HG03521 (cell line): ENCODE measurements around the gene SLC19A1.

ENCODE experiments used
- ATAC-seq: cut with Tn5 transposase; IDR thresholded peaks from one replicate; pipeline ENCODE4 v1.9.1; 2021; ENCODE audit warnings: mild to moderate bottlenecking, moderate library complexity; ENCODE audit not compliant: unreplicated experiment

SLC19A1 gene

GRCh38 chr21:45522986-45523385, 19.3 kb downstream of the SLC19A1 start:
- no peak for ATAC-seq

- no peak for ATAC-seq
Measured at GRCh38 chr21:45522381-45522780, 19.9 kb downstream of the SLC19A1 start.

- ATAC-seq: no peak
Measured at GRCh38 chr21:45521241-45521640, 21.0 kb downstream of the SLC19A1 start.

- ATAC-seq: no peak
Measured at GRCh38 chr21:45519182-45519581, 23.1 kb downstream of the SLC19A1 start.

DNA sequence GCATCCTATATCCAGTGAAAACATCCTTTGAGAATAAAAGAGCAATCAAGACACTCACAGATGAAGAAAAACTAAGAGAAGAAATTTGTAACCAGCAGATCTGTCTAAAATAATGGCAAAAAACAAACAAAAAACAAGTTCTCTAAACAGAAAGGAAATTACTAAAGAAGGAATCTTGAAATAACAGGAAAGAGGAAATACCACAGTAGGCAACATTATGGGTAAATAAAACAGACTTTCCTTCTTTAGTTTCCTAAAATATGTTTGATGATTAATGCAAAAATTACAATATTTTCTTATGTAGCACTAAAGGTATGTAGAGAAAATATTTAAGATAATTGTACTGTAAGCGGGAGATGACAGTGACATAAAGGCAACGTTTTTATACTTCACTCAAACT, 23.5 kb downstream of the SLC19A1 start:
- ATAC-seq: no peak

DNA sequence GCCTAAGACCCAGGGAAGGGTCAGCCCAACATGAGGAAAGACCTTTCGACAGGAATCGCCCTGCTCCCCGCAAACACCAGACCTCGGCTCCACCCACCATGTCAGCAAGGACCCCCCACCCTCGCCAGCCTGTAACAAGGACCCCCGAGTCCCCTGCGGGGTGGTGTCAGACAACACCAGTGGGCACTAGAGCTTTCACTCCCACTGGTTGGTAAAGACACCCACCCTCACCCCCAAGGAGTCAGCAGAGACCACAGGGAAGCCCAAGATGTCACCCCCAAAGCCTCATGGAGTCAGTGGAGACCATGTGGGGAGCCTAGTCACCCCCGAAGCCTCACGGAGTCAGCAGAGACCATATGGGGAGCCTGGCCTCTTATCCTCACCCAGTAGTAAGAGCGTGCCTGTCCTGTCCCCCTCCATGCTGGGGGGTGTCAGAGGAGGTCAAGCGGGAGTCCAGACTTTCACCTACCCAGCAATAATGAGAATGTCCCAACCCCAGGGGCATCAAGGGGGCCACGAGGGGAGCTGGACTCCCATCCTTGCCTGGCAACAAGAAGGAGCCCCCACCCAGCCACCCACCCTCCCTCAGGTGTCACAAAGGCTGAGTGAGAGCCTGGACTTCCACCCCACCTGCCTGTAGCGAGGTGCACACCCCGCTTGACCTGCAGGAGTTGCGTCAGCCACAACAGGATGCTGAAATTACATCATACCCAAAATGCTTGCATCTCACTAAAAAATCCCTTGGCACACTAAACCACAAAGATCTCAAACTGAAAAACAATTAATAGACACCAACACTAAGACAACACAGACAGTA, 24.8 kb downstream of the SLC19A1 start:
- ATAC-seq: no peak

- ATAC-seq: no peak
Measured at GRCh38 chr21:45516671-45517151, 25.5 kb downstream of the SLC19A1 start.

DNA sequence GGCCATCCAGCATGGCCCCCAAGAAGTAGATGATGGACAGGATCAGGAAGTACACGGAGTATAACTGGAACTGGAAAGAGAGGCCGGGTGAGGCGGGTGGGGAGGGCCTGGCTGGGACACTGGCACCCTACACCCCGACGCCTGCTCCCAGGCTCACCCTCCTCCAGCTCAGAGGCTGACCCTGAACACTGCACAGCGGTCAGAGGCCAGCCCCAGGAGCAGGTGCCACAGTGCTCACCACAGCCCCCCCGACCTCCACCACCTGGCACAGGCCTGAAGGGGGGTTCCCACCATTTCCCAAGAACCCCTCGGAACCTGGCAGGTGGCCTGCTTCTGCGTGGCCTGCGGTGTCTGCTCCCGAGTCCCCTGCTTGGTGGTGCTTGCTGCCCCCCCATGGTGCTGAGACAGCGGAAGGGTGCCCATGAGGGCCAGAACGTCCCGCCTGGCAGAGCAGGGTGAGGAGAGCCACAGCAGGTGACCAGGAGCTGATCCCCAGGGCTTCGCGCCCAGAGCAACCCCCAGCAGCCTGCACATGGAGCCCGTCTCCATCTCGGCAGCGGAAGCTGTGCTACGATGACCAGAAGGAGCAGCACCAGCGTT, 26.1 kb downstream of the SLC19A1 start:
- no peak for ATAC-seq

GRCh38 chr21:45515241-45516061, 26.8 kb downstream of the SLC19A1 start:
- no peak for ATAC-seq

DNA sequence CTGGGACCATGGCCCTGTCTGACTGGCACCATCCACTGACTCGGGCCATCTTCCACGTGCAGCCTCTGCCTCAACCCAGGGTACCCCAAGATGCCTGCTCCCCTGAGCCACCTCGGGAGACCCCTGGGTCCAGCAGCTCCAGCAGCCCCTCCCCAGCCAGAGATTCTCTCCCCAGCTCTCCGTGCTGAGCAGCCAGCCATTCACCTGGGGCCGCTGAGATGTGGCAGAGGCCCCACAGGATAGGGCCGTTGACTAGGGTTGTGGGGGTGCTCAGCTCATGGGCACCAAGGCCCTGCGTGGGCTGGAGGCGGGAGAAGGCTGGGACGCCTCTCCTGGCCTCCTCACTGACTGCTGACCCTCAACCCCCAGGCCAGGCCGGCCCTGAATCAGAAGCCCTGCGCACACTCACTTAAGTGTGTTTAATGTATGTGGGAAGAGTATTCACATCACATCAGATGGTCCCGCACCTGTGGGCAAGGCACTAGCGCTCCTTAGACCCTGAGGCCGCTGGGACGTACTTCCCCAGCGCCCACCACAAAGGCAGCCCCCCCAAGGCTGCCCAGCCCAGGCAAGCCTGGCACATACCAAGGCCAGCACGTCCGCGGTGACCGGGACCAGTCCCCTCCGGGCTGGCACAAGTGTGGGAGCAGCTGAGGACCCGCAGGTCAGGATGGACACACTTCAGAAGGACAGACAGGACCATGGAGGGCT, 27.8 kb downstream of the SLC19A1 start:
- no peak for ATAC-seq

DNA sequence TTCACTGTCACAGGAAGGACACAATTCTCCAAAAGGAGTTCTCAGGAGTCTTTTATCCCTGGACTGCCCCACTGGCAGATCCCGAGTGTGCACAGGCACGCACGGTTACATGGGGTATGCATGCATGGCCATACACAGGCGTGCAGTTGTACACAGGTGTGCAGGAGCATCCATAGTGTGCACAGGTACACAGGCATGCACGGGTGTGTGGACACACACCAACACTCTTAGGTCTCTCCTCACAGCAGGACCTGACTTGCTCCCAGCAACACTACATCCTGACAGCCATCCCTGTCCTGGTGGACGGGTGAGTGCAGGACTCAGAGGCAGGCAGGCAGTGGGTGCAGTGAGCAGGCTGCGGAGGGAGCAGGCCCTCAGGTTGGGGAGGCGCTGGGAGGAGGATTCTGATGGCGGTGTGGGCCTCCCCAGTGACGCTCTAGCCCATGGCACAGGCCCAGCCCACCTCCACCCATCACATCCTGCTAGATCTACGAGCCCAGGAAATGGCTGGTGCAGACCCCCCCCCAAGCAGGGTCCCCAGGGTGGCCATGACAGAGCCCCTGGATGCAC, 28.4 kb downstream of the SLC19A1 start:
- no peak for ATAC-seq

- ATAC-seq: no peak
Measured at GRCh38 chr21:45513003-45513717, 29.1 kb downstream of the SLC19A1 start.

GRCh38 chr21:45512626-45513002, 29.6 kb downstream of the SLC19A1 start:
- no peak for ATAC-seq

GRCh38 chr21:45511661-45512431, 30.4 kb downstream of the SLC19A1 start:
- ATAC-seq: no peak

DNA sequence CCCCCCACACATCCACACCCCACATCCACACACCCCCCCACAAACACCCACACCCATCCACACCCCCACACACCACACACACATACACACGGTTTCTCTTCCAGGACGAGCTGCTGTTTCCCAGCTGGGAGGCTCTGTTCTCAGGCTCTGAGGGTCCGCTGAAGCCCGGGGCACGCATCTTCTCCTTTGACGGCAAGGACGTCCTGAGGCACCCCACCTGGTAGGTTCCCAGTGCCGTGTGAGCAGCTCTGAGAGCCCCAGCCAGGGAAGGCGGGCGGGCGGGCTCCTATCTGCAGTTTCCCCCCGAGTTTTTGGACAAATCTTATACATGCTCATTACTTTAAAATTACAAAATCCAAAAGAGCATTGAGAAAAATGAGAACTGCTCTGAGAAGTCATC, 31.2 kb downstream of the SLC19A1 start:
- no peak for ATAC-seq

DNA sequence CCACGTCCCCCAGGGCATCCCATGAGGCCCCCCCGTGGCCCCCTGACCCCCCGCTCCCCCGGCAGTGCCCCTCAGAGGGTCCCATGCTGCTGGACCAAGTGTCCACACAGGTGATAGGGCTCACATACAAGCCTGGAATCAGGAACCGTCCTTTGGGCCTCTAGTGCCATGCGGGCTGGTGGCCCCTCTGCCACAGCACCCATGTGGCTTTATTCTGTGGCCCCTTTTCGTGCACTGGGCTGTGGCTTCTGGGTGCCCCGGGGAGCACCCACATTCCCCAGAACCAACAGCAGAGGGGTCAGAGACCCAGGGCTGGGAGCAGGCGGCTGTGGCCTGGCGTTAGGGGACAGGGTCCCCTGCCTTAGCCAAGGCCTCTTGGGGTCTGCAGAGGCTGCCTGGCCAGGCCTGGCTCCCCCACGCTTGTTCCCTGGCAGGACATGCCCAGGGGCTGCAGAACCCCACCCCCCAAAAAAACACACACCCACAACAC, 31.7 kb downstream of the SLC19A1 start:
- no peak for ATAC-seq

DNA sequence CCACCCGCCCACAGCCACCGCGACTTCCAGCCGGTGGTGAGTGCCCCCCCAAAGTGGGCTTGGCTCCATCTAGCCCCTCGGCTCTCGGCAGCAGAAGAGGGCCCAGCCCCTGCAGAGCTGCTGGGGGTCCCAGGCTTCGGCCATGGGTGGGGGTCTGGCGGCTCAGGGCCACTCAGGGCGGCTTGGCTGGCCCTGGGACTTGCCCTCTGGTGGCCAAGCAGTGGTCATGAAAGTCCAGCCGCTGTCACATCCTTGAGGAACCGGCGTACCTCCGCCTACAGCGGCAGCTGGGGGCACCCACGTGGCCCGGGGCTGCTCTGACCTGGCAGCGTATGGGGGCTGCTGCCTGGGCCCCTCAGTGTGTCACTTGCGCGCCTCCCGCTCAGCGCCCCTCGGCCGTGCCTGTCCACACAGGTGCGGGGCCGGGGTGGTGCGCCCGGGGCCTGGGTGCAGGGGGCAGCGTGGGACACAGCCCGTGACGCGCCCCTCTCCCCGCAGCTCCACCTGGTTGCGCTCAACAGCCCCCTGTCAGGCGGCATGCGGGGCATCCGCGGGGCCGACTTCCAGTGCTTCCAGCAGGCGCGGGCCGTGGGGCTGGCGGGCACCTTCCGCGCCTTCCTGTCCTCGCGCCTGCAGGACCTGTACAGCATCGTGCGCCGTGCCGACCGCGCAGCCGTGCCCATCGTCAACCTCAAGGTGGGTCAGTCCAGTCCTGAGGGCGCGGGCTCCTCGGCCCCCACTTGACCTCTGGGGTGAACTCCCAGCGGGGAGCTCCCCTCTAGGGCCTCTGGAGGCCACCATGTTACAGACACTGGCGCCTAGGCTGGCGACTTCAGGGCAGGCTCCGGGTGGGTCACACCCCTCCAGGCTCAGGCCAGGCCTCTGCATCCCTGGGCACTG, 32.4 kb downstream of the SLC19A1 start:
- no peak for ATAC-seq
